ENCODE measurements around the gene EYA4.
"Not testable (repeated sequence)": the region's sequence is repeated elsewhere in the genome, so short reads cannot be mapped to it uniquely, and the experiment has no call there.

The EYA4 gene

DNA sequence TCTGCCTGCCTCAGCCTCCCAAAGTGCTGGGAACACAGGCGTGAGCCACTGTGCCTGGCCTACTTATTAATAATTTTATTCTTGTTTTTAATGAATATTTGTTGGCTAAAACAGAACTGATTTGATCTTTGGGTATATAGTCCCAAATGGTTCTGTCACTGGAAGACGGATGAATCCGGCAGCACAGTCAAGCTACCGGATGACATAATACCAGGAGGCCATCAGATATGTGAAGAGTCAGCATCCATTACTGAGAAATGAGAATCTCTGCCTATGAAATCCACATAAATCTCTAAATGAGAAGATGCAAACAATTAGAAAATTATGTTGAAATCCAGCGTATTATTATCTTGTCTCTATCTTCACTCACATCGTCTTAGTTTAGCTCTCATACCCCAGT, 263.0 kb downstream of the EYA4 start:
- DNase-seq (ENCODE audit: low read depth in 2 of 2, low spot score in 1 of 2): no peak

DNA sequence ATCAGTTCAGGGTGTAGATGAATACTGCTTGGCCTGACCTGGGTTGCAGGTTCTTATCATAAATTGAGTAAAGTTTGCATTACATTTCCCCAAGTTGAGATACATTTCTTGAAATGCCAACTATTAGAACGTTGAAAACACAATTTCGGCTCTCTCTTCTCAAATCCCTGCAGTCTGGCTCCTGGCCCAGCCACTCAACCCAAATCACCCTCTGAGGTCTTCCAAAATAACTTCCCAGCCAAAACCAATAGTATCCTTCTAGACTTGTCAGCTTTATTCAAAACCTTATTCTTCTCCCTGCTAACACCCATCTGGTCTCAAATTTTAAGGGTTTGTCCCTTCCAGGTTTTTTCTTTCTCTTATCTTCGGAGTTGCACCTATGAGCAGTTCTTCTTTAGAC, 263.6 kb downstream of the EYA4 start:
- no peak for DNase-seq (ENCODE audit: low read depth in 2 of 2, low spot score in 1 of 2)

DNA sequence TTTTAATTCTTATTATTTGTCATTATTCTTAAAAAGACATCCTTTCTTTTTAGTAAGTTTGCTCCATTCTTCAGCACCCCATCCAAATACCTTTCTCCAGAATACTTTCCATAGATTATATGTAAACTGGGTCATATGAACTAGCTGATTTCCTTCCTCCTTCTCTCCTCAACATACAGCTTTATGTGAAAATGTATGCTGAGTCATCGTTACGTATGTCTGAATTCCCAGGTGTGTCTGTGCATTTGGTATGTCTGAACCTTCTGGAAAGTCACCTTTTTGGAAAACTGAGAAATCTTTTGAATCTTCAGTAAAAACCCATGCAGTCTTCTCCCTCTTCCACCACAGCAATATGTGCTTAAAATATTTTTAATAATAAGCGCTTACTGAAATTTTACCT, 264.5 kb downstream of the EYA4 start:
- no peak for DNase-seq (ENCODE audit: low read depth in 2 of 2, low spot score in 1 of 2)

DNA sequence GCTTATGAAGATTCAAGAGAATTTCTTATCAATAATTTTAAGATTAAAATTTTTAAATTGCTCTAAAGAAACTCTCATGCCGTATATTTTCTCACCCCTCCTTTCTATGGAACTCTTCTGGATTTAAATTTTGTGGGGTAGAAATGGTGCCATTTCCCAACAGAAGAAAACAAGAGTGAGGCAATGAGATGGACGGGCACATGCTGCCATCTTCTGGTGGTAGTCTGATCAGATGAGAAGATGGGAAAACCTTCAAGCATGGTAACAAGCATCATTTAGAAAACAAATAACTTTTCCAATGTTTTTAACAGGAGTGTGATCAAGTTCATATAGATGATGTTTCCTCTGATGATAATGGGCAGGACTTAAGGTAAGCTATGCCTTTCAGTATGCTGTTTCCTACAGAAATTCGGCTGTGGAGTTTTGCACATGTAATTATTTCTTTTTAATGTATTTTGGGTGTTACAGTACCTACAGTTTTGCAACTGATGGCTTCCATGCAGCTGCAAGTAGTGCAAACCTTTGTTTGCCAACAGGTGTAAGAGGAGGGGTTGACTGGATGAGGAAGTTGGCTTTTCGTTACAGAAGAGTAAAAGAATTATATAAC, 271.4 kb downstream of the EYA4 start:
- DNase-seq (ENCODE audit: low read depth in 2 of 2, low spot score in 1 of 2): no peak

DNA sequence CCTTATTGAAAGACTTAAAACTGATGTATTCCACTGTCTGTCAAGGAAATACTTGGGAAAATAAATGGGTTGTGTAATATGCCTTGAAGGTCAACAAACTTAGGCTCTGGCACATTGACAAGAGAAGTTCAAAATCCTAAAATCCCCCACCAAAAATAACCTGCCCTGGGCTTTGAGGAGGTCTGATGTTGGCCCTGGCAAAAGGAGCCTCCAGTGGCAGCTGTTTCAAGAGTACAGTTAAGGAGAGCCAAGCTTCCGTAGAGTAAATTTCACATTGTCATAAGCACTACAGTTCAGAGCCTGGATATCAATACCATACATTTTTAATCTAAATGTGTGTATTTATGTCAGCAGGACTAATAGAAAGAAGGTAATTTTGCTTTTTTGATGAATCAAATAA, 282.7 kb downstream of the EYA4 start:
- no peak for DNase-seq (ENCODE audit: low read depth in 2 of 2, low spot score in 1 of 2)

DNA sequence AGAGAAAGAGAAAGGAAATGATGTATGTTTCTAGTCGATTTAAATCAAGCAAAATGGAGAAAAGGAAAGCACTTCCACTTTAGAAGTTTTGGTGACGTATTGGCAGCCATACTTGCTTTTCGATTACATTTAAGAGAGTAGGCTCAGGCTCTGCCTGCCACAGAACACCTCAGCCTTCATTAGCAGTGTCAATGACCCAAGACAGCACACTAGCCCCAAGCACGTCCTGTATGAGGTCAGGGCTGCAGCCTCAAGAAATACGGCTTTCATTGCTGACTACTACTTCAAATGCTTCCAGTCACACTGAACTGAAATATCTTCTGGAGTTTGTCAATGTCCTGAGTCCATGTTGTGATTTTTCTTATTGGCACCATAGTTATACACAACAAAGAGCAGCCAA, 285.3 kb downstream of the EYA4 start:
- DNase-seq (ENCODE audit: low read depth in 2 of 2, low spot score in 1 of 2): no peak

DNA sequence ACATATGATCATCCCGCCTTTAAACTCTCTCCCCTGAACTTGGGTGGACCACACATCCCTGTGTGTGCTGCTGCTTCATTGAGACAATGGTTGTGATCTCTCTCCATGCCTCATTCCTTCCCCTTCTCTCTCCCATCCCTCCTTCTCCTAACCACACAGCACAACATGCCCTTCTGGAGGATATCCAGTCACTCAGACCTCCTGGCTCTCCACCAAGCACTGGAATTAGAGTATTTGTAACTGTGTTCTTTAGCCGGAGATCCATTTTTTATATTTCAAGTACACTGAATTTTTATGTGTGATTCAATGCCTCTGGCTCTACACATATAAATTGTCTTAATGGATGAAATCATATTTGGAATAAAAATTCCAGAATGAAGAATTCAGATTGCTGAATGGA, 287.4 kb downstream of the EYA4 start:
- no peak for DNase-seq (ENCODE audit: low read depth in 2 of 2, low spot score in 1 of 2)

DNA sequence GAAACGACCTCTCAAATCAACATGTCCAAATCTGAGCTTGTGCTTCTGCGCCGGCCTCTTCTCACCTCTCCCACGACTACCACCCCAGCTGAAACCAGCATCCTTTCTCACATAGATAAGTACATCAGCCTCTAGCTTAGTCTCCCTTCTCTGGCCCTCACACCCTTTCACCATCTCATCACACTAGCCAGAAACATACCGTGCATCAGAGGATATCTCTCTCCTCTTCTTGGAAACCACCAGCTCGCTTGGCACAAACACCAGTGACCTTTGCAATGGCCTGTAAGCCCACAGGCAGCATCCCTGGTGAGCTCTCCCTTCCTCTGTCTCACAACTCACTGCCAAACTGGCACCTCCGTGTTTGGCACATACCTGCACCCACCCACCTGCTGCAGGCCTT, 291.8 kb downstream of the EYA4 start:
- no peak for DNase-seq (ENCODE audit: low read depth in 2 of 2, low spot score in 1 of 2)

DNA sequence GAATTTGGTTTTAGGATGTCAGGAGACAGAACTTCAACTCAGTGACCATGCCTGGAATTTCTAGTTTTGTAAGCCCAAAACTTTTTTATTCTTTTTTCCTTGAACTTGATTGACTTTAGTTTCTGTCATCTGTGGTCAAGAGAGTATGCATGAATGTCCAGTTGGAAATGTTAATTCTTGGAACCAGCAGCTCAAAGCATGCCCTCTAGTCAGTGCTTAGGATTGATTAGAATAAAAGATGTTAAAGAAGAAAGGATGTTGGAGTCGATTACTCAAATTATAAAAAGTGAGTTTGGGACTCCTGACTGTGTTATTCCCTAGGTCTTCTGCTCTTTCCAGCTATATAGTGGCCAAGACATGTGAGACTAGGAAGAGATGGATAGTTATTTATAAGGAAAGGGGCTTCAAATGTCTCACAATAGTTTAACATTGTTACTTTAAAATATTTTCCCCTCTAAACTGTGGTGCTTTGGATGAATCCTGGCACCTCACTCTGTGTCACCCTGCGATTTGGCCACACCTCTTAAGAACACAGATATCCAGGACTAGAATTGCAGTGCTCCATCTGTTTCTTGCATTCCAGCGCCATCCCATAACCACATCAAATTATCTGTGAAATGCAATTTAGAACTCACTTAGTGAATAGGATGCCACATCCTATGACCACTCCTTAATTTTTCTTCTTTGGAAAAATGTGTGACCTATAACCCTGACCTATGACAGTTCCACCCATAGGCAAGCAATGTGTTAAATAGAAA, 298.5 kb downstream of the EYA4 start:
- no peak for DNase-seq (ENCODE audit: low read depth in 2 of 2, low spot score in 1 of 2)

DNA sequence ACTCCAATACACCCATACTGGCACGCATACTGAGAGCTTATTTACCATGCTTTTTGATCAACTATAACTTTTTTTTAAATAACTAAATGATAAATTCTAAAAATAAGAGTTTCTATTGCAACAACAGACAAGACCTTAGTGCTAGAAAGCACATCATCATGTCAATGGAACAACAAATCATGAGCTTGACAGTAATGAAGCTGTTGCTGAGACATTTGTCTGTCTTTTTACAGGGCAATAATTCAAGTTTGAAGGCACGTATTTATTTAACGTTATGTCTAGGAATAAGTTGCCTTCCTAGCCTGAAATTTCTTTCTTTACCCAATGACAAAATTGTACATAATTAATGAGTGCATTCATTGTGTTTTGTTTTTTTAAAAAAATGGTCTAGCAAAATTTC, 299.2 kb downstream of the EYA4 start:
- DNase-seq (ENCODE audit: low read depth in 2 of 2, low spot score in 1 of 2): no peak

DNA sequence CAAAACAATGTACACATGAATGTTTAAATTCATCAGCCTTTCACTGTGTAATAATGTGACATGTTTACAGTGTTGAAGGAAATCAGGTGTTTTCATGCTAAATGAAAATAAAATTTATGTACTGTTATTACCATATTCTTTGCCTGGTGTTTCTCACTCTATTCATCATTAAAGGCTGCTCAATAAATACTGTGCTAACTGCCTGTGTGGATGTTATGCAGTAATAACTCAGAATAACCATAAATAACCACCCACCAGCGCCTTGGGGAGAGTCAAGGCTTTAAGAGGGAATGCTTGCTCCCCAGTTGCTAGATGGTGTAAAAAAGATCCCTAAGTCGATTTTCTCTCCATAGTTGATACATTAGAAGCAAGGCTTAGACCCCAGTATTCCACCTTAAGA, 299.9 kb downstream of the EYA4 start:
- no peak for DNase-seq (ENCODE audit: low read depth in 2 of 2, low spot score in 1 of 2)

DNA sequence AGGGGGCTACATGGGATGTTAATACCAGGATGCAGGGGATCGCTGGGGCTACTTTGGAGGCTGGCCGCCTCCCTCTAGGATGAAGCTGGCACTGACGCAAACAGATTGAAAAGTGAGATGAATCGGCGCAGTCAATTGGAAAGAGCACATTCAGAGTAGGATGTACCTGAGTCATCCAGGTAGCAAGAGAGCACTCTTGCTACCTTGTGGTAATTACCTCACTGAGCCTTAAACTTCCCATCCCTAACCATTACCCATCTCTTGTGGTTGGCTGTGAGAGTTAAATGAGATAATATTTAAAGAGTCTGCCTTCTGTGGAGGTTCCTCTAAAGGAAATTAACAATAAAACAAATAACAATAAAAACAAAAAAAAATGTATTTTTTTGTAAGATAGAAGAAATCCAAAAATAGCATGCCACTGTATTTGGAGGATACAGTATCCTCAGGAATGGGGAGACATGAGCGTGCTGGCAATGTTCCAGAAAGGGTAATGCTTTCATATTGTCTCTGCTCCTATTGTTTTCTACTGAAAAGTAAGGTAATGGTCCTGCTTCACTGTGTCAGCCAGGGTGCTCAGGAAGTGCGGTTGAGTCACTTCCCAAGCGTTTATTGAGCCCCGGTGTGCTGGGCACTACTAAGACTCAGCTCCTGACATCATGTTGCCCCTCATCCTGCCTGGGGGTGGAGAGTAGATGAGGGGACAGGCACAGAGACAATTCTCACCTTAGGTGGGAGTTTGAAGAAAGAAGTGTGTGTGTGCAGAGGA, 301.1 kb downstream of the EYA4 start:
- DNase-seq (ENCODE audit: low read depth in 2 of 2, low spot score in 1 of 2): no peak

DNA sequence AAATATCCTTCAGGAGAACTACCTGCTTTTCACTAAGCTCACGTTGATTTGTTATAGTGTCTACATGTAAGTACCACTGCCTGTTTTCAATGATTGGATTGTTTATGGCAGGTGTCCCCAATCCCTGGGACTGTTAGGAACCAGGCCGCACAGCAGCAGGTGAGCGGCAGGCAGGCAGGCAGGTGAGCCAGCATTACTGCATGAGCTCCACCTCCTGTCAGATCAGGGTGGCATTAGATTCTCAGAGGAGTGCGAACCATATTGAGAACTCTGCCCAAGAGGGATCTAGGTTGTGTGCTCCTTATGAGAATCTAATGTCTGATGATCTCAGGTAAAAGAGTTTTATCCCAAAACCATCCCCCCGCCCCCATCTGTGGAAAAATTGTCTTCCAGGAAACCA, 303.3 kb downstream of the EYA4 start:
- no peak for DNase-seq (ENCODE audit: low read depth in 2 of 2, low spot score in 1 of 2)

DNA sequence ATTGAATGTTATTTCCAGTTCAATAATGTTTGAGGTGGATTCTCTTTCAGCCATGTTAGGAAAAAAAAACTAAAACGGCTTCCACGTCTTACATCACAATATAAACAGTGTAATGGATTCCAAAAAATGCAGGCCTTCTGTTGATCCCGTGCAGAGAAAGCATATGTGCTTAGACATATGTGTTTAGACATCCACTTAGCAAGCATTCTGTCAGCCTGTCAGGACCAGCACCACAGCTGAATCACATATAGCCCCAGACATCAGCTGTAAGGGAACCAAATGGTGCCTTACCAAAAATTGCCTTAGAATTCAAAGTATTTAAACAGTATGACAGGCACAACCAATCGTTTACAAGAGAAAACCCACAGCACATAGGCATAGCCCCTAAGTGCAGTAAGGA, 304.9 kb downstream of the EYA4 start:
- DNase-seq (ENCODE audit: low read depth in 2 of 2, low spot score in 1 of 2): no peak

DNA sequence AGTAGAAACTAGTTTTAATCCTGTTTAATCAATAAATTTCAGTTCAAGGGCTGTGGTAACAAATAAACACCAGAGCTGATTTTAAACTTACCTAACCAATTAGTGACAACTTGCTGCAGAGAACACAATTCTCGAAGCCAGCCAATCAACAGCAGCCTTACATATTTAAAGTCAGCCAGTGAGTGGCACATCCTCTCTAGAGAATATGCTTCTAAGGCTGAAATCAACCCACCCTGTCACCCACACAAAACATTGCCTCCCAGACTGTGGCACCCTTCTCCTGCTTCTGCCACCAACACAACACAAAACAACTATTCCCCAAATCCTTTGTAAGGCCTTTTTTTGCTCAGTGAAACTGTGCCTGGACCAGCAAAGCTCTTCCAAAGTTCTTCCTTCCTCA, 306.0 kb downstream of the EYA4 start:
- no peak for DNase-seq (ENCODE audit: low read depth in 2 of 2, low spot score in 1 of 2)

DNA sequence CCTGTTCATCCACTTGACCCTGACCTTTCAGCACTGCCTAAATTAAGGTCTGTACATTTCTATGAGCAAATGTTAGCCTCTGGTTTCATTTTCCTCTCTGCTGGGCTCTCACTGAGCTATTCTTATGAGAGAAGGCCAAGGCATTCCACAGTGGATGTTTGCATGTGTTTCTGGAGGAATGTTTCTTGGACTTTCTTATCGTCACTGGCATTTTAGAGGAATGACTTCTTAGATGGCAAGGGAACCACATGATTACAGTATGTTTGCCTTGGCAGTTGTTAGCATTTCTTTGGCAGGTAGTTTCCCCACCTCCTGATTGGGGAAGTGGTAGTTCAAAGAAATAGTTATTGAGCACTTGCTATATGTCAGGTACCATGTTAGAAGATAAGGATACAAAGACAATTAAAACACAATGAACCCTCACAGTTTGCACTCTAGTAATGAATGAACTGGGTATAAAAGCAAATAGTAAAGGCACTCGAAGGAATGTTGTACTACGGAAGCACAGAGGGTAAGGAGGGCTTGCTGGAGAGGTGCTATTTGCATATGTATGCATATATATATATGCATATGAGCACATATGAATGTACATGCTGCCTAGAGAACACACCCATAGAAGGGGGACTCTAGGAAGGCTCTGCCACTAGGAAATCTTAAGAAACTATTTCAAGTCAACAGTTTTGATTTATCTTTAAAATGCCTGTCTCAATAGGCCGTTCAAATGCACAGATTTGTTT, 307.4 kb downstream of the EYA4 start:
- DNase-seq (ENCODE audit: low read depth in 2 of 2, low spot score in 1 of 2): no peak

DNA sequence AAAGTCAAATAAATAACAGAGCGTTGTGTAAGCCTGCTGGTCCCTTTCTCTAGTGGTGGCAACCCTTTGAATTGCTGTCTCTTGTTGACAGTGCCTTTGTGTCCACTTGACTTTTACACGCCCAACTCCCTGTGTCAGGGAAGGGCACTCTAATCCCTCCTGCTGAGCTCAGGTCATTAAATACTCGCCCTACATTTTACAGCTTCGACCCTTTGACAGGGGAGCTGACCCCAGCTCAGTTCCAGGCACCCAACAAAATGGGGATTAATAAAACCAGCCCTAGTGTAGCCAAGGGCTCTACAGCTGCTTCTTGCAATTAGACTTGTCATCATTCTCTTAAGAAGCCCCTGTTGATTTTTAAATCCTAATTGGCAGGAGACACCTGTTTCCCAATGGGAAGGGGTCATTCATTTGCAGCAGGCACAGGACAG, 308.2 kb downstream of the EYA4 start:
- no peak for DNase-seq (ENCODE audit: low read depth in 2 of 2, low spot score in 1 of 2)

DNA sequence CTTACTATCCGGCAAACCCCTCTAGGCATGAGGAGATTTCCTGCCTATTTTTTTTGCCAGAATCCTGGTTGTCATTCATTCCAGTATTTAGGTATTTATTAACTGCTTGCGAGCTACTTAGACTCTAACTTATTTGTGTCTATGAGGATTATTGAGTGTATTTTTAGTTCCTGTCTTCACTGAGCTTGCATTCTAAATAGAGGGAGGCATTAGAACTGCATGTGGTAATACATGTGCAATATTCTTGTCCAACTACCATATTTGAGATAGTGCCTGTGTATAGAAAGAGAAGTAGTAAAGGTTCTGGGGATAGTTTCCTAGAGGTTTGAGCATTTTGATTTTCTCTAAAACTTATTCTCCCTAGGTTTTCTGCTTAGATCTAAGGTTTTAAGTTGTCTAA, 308.9 kb downstream of the EYA4 start:
- no peak for DNase-seq (ENCODE audit: low read depth in 2 of 2, low spot score in 1 of 2)

DNA sequence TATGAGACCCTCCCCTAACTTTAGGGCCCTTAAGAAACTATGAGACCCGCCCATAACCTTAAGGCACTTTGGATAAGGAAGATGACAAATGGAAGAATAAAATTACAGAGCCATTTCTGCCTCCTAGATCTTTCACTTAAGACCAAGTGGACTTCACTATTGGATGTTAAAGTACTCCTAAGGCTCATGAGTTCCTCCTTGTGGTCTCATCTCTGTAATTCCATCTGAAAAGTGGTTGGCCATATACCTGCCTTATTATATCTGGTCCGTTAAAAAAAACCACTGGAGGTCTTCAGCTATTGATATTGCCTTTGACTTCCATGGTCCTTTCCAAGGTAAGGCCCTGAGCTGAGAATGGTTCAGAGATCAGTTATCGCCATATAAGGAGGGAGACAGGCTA, 310.3 kb downstream of the EYA4 start:
- DNase-seq (ENCODE audit: low read depth in 2 of 2, low spot score in 1 of 2): no peak

DNA sequence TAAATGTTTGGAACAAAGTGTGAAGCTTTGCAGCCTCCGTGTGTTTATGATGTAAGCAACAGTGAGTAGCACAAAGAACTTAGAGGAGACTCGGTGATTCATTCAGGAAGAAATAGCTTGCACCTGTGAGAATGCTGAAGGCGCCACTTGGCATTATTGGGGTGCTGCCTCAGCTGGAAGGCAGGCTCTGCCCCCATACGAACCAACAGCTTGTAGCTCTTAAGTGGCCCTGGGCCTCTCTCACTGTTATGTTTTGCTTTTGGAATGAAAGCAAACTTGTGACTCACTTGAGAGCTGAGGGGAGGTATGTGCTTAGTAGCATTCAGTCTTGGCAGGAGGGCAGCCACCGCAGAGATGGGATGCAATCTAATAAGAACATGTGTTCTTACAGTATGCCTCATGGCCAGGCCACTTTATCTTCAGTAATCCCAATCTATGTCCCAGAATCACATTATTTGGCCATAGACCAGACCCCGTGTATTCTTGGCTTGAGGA, 310.7 kb downstream of the EYA4 start:
- DNase-seq (ENCODE audit: low read depth in 2 of 2, low spot score in 1 of 2): no peak

DNA sequence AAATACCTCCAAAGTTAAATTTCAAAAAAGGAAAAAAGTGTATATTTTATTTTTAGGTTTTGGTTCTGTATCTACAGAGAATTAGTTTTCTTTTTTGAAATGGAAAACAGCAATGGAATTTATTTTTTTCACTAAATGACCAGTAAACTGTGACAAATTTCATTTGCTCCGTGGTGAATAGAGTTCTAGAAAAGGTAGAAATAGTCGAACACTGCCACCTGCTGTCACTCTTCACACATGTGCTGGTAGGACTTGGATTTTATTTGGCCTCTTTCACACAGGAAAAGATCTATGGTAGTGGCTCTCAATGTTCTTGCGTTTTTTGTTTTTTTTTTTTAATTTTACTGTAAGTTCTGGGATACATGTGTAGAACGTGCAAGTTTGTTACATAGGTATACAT, 312.5 kb downstream of the EYA4 start:
- DNase-seq (ENCODE audit: low read depth in 2 of 2, low spot score in 1 of 2): peak in 1 of 2 donors; percentile 2

DNA sequence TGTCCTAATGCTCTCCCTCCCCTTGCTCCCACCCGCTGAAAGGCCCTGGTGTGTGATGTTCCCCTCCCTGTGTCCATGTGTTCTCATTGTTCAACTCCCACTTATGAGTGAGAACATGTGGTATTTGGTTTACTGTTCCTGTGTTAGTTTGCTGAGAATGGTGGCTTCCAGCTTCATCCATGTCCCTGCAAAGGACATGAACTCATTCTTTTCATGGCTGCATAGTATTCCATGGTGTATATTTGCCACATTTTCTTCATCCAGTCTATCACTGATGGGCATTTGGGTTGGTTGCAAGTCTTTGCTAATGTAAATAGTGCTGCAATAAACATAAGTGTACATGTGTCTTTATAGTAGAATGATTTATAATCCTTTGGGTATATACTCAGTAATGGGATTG, 313.0 kb downstream of the EYA4 start:
- not testable (repeated sequence) for DNase-seq (ENCODE audit: low read depth in 2 of 2, low spot score in 1 of 2)

All from stimulated activated CD8-positive, alpha-beta memory T cell treated with anti-CD3 and anti-CD28 coated beads, Interleukin-4, amount 100 ng/mL, for 4 hours (primary cell).